H9 (cell line): Measurements from ENCODE around the gene MTCL1. TPM values are rescaled to one million over a fixed set of nuclear protein-coding genes. Genes with fewer than 3 reads are reported as not detected.

Experiments used
- DNase-seq: peaks from one replicate; pipeline ENCODE4 v3.0.0-alpha.2; 2017
- H2AFZ ChIP-seq: one replicate; pipeline ENCODE4 v1.6.1; 2013; ENCODE audit warnings: mild to moderate bottlenecking, low read length, control low read depth, moderate library complexity
- H2AK5ac ChIP-seq: 2 replicates; pipeline ENCODE4 v1.6.1; 2013; ENCODE audit warnings: low read length, control low read depth, mixed read lengths; ENCODE audit not compliant: insufficient read length
- H2BK120ac ChIP-seq: one replicate; pipeline ENCODE4 v1.6.1; 2013; ENCODE audit warnings: low read depth, mild to moderate bottlenecking, low read length, control low read depth, inconsistent platforms; ENCODE audit not compliant: poor library complexity, severe bottlenecking
- H2BK12ac ChIP-seq: 2 replicates; pipeline ENCODE4 v1.6.1; 2013; ENCODE audit warnings: low read length, control low read depth, mixed read lengths, low read depth; ENCODE audit not compliant: insufficient read length
- H2BK15ac ChIP-seq: 2 replicates; pipeline ENCODE4 v1.6.1; 2013; ENCODE audit warnings: low read depth, low read length, control low read depth
- H2BK20ac ChIP-seq: one replicate; pipeline ENCODE4 v1.6.1; 2013; ENCODE audit warnings: low read depth, mild to moderate bottlenecking, low read length, control low read depth, inconsistent platforms; ENCODE audit not compliant: poor library complexity, severe bottlenecking
- H2BK5ac ChIP-seq: 2 replicates; pipeline ENCODE4 v1.6.1; 2013; ENCODE audit warnings: low read length, control low read depth, mixed read lengths; ENCODE audit not compliant: insufficient read length
- H3K14ac ChIP-seq: 2 replicates; pipeline ENCODE4 v1.6.1; 2013; ENCODE audit warnings: low read length, control low read depth; ENCODE audit not compliant: insufficient read depth
- H3K18ac ChIP-seq: 2 replicates; pipeline ENCODE4 v1.6.1; 2013; ENCODE audit warnings: low read depth, mild to moderate bottlenecking, mixed read lengths, low read length, control low read depth; ENCODE audit not compliant: insufficient read length
- H3K23ac ChIP-seq: 2 replicates; pipeline ENCODE4 v1.6.1; 2013; ENCODE audit warnings: low read length, control low read depth, mixed read lengths, low read depth; ENCODE audit not compliant: insufficient read length
- H3K23me2 ChIP-seq: 2 replicates; pipeline ENCODE4 v1.6.1; 2013; ENCODE audit warnings: low read depth, mild to moderate bottlenecking, mixed read lengths, low read length, control low read depth; ENCODE audit not compliant: insufficient read length, poor library complexity, severe bottlenecking
- H3K27ac ChIP-seq: 2 replicates; pipeline ENCODE4 v1.5.1; 2013; ENCODE audit warnings: low read length, control low read depth, mixed read lengths, low read depth; ENCODE audit not compliant: insufficient read length
- H3K27me3 ChIP-seq: 2 replicates; pipeline ENCODE4 v1.6.1; 2013; ENCODE audit warnings: low read length, control low read depth, inconsistent platforms; ENCODE audit not compliant: insufficient read depth
- H3K4ac ChIP-seq: 2 replicates; pipeline ENCODE4 v1.6.1; 2013; ENCODE audit warnings: low read depth, mild to moderate bottlenecking, control low read depth, inconsistent platforms, low read length, moderate library complexity
- H3K4me1 ChIP-seq: 2 replicates; pipeline ENCODE4 v1.6.1; 2013; ENCODE audit warnings: low read length, control low read depth, inconsistent platforms; ENCODE audit not compliant: insufficient read depth
- H3K4me2 ChIP-seq: 2 replicates; pipeline ENCODE4 v1.6.1; 2013; ENCODE audit warnings: low read length, control low read depth, mixed read lengths; ENCODE audit not compliant: insufficient read length, insufficient read depth
- H3K56ac ChIP-seq: 2 replicates; pipeline ENCODE4 v1.6.1; 2013; ENCODE audit warnings: low read depth, mild to moderate bottlenecking, mixed read lengths, low read length, control low read depth; ENCODE audit not compliant: insufficient read length
- H3K79me1 ChIP-seq: 2 replicates; pipeline ENCODE4 v1.6.1; 2013; ENCODE audit warnings: low read depth, mild to moderate bottlenecking, moderate library complexity, low read length, control low read depth, inconsistent platforms; ENCODE audit not compliant: insufficient read depth, poor library complexity, severe bottlenecking
- H3K79me2 ChIP-seq: 2 replicates; pipeline ENCODE4 v1.6.1; 2013; ENCODE audit warnings: low read length, control low read depth, inconsistent platforms; ENCODE audit not compliant: insufficient read depth
- H3K9ac ChIP-seq: 2 replicates; pipeline ENCODE4 v1.6.1; 2013; ENCODE audit warnings: low read length, control low read depth, mixed read lengths; ENCODE audit not compliant: insufficient read length; ENCODE audit errors: extremely low read depth
- H3K9me3 ChIP-seq: one replicate; pipeline ENCODE4 v1.6.1; 2013; ENCODE audit warnings: low read depth, low read length, inconsistent platforms; ENCODE audit not compliant: control insufficient read depth
- H3T11ph ChIP-seq: one replicate; pipeline ENCODE4 v1.6.1; 2013; ENCODE audit warnings: mild to moderate bottlenecking, low read length, control low read depth, inconsistent platforms
- H4K20me1 ChIP-seq: one replicate; pipeline ENCODE4 v1.6.1; 2013; ENCODE audit not compliant: control insufficient read depth, insufficient read length, insufficient read depth
- H4K5ac ChIP-seq: 2 replicates; pipeline ENCODE4 v1.6.1; 2013; ENCODE audit warnings: low read depth, mild to moderate bottlenecking, mixed read lengths, low read length, control low read depth; ENCODE audit not compliant: insufficient read length
- H4K8ac ChIP-seq: replicated peaks from 2 replicates; pipeline ENCODE4 v1.6.1; 2013; ENCODE audit warnings: low read length, control low read depth, mixed read lengths, low read depth; ENCODE audit not compliant: insufficient read length
- H4K91ac ChIP-seq: 2 replicates; pipeline ENCODE4 v1.6.1; 2013; ENCODE audit warnings: low read depth, mild to moderate bottlenecking, moderate library complexity, mixed read lengths, low read length, control low read depth; ENCODE audit not compliant: insufficient read length
- H3K27ac Mint-ChIP-seq, 3 experiments: 2 replicates in 2 of 3; 3 replicates in 1 of 3; pipeline ENCODE4 v1.8.0; 2020 to 2021; ENCODE audit warnings: mixed read lengths in 3 of 3, mild to moderate bottlenecking in 1 of 3, moderate library complexity in 1 of 3
- H3K27me3 Mint-ChIP-seq: 2 replicates; pipeline ENCODE4 v1.8.0; 2021; ENCODE audit warnings: low read depth, mild to moderate bottlenecking, moderate library complexity, mixed read lengths
- H3K36me3 Mint-ChIP-seq, 3 experiments: 2 replicates in 2 of 3; 3 replicates in 1 of 3; pipeline ENCODE4 v1.8.0; 2020 to 2021; ENCODE audit warnings: low read depth in 3 of 3, mixed read lengths in 3 of 3; ENCODE audit not compliant: insufficient read depth in 1 of 3
- H3K4me1 Mint-ChIP-seq, 2 experiments: 2 replicates each; pipeline ENCODE4 v1.8.0; 2020; ENCODE audit warnings: mixed read lengths in 2 of 2
- H3K4me3 Mint-ChIP-seq, 2 experiments: 2 replicates in 1 of 2; 3 replicates in 1 of 2; pipeline ENCODE4 v1.8.0; 2020 to 2021; ENCODE audit warnings: mild to moderate bottlenecking in 2 of 2, mixed read lengths in 2 of 2, moderate library complexity in 1 of 2
- H3K9me3 Mint-ChIP-seq, 2 experiments: 2 replicates in 1 of 2; 3 replicates in 1 of 2; pipeline ENCODE4 v1.8.0; 2020; ENCODE audit warnings: mild to moderate bottlenecking in 2 of 2, mixed read lengths in 2 of 2, moderate library complexity in 1 of 2
- CTCF ChIP-seq: fragments of 200-600 bp; sonication (generic); conservative IDR thresholded peaks from 3 replicates; pipeline ENCODE4 v1.8.0; 2021; ENCODE audit warnings: antibody characterized with exemption, mild to moderate bottlenecking
- WGBS: extraction: QIAGEN DNeasy Blood & Tissue Kit; methylation state at CpG from one replicate; pipeline ENCODE4 v1.1.7; 2013; ENCODE audit warnings: missing lambda C conversion rate, low lambda C conversion rate, mixed read lengths; ENCODE audit not compliant: insufficient read length; ENCODE audit errors: extremely low coverage; 5-methylcytosine and 5-hydroxymethylcytosine counted together
- total RNA-seq: library from RNA; stranded (reverse); gene quantifications from 2 replicates; pipeline ENCODE4 v1.2.1, GENCODE V29; 2021

The MTCL1 gene
- total RNA-seq, 1 experiment from 2014 or later = 50.7 TPM

GRCh38 chr18:8795586-8796325, 90.4 kb downstream of the MTCL1 start:
- Histone ChIP-seq H4K5ac (no peak overlapping the region), H2AFZ (no peak overlapping the region), H2BK20ac (no peak overlapping the region), H3K9me3 (no peaks in the 10 kb centered on the region), H2BK15ac (no peak overlapping the region), H3K4ac (no peak overlapping the region), H3K4me2 (no peak overlapping the region), H2BK12ac (no peak overlapping the region), H3K27me3 (no peaks in the 10 kb centered on the region), H3K56ac (no peak overlapping the region), H3K23ac (no peak overlapping the region), H3K4me1 (peaks cover 28% of the 10 kb centered on the region; the same call in 1 of the 2 replicates), H3K18ac (no peak overlapping the region), H2AK5ac (no peak overlapping the region), H3K14ac (no peak overlapping the region), H3K79me1 (no peaks in the 10 kb centered on the region), H4K8ac (no peak overlapping the region), H3K23me2 (no peaks in the 10 kb centered on the region), H2BK5ac (no peak overlapping the region), H3K9ac (no peak overlapping the region), H4K91ac (no peak overlapping the region), H4K20me1 (no peaks in the 10 kb centered on the region), H3T11ph (no peak overlapping the region), H3K79me2 (no peaks in the 10 kb centered on the region), H3K27ac (peak overlapping the region; percentile 72), H2BK120ac (no peak overlapping the region)
- DNase-seq = no peak
- no peak for TF ChIP-seq CTCF
- WGBS = no CpG with 5 or more reads among the region's 10 CpGs
- H3K27ac Mint-ChIP-seq = peak overlapping the region; percentile 79 to 95 (median 82)
- peak overlapping the region in 1 of 2 experiments; percentile 50; a peak in 1 of 5 replicates for H3K4me3 Mint-ChIP-seq
- H3K4me1 Mint-ChIP-seq = peaks cover 69 to 76% of the 10 kb centered on the region in 2 experiments
- no peaks in the 10 kb centered on the region for H3K9me3 Mint-ChIP-seq
- H3K27me3 Mint-ChIP-seq = no peaks in the 10 kb centered on the region
- H3K36me3 Mint-ChIP-seq = peaks cover 0 to 40% (median 33%) of the 10 kb centered on the region in 3 experiments; a peak in 5 of 7 replicates
